ENCODE results near the gene YBX1.

DNA sequence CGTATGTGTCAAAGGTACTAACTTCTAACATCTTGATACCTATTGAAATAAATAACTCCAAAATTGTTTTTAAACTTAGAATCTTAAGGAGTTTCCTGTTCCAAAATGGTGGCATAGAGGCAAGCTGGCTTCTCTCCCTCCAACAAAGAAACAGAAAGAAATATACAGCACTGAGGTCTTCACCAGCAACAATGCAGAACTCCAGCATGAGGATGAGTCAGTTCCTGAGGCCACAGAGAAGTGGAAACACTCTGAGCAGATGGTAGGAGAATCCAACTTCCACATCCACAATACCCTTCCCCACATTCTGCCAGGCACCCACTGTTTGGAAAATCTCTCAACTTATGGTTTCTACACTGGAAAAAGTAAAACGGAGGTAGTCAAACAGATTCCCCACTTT is 36.2 kb upstream of the YBX1 start:
- TF ChIP-seq CTCF (IDR thresholded peaks at IDR 0.05; ENCODE audit: low read length) (no peak), EZH2phosphoT487 (IDR thresholded peaks at IDR 0.05; ENCODE audit: low read length) (no peak)

All from MM.1S (cell line).